SW480 (cell line): ENCODE results near the gene BROX.

ENCODE experiments used
- DNase-seq: peaks from one replicate; pipeline ENCODE4 v3.0.0-alpha.2; 2016; ENCODE audit warnings: low spot score

Gene BROX

GRCh38 chr1:222777977-222778376 is 65.6 kb downstream of the BROX start:
- no peak for DNase-seq

DNA sequence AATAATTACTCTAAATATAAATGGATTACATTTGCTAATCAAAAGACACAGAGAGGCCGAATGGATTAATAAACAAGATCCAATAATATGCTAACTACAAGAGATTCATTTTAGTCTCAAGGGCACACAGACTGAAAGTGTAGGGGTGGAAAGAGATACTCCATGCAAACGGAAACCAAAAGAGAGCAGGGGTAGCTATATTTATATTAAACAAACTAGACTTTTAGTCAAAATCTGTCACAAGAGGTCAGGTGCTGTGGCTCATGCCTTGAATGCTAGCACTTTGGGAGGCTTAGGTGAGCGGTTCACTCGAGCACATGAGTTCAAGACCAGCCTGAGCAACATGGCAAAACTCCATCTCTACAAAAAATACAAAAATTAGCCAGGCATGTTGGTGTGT is 68.9 kb downstream of the BROX start:
- DNase-seq: no peak

DNA sequence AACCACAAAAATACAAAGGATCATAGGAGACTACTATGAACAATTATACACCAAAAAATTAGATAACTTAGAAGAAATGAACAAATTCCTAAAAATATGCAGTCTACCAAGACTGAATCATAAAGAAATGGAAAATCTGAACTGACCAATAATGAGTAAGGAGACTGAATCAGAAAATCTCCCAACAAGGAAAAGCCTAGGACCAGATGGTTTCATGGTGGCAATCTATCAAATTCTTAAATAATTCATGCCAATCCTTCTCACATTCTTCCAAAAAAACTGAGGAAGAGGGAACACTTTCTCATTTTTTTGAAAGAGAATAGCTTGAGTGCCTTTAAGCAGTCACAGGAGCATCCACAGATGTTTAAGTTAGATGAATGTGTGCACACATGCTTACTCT is 70.7 kb downstream of the BROX start:
- DNase-seq: no peak

GRCh38 chr1:222784371-222784770 is 72.0 kb downstream of the BROX start:
- no peak for DNase-seq
